LNCaP clone FGC (cell line): ENCODE data around the gene IGFBP5.

Experiments
- DNase-seq: peaks from one replicate; pipeline ENCODE4 v3.0.0-alpha.2; 2011; ENCODE audit warnings: low read depth
- H3K4me3 ChIP-seq: 2 replicates; pipeline ENCODE4 v1.5.1; 2011; ENCODE audit warnings: mild to moderate bottlenecking, low read depth, low read length, control low read depth
- CTCF ChIP-seq: IDR thresholded peaks from 2 replicates; pipeline ENCODE4 v1.5.1; 2012; ENCODE audit warnings: mild to moderate bottlenecking; ENCODE audit not compliant: control insufficient read depth, insufficient read depth; ENCODE audit errors: extremely low read depth

Gene IGFBP5

GRCh38 chr2:216651351-216651881 lies 43.9 kb downstream of the IGFBP5 start:
- no peak for TF ChIP-seq CTCF
- DNase-seq: no peak
- no peak overlapping the region for H3K4me3 ChIP-seq

- no peak for TF ChIP-seq CTCF
- H3K4me3 ChIP-seq: no peak overlapping the region
- DNase-seq: no peak
Measured at GRCh38 chr2:216650626-216651257, 44.6 kb downstream of the IGFBP5 start.

GRCh38 chr2:216649574-216649973 lies 45.8 kb downstream of the IGFBP5 start:
- no peak overlapping the region for H3K4me3 ChIP-seq
- TF ChIP-seq CTCF: no peak
- DNase-seq: no peak

- no peak for TF ChIP-seq CTCF
- no peak for DNase-seq
- H3K4me3 ChIP-seq: no peak overlapping the region
Measured at GRCh38 chr2:216648105-216648504, 47.2 kb downstream of the IGFBP5 start.

GRCh38 chr2:216646116-216646515 lies 49.2 kb downstream of the IGFBP5 start:
- no peak overlapping the region for H3K4me3 ChIP-seq
- TF ChIP-seq CTCF: no peak
- no peak for DNase-seq

GRCh38 chr2:216645636-216645950 lies 49.8 kb downstream of the IGFBP5 start:
- H3K4me3 ChIP-seq: no peak overlapping the region
- no peak for TF ChIP-seq CTCF
- no peak for DNase-seq

- TF ChIP-seq CTCF: no peak
- no peak for DNase-seq
- no peak overlapping the region for H3K4me3 ChIP-seq
Measured at GRCh38 chr2:216644842-216645635, 50.3 kb downstream of the IGFBP5 start.
